ENCODE data around the gene HMHB1. TPM values are rescaled to one million over a fixed set of nuclear protein-coding genes. Genes with fewer than 3 reads are reported as not detected.

HMHB1 gene
- total RNA-seq, 1 donor from 2014 or later = 1.2 TPM

DNA sequence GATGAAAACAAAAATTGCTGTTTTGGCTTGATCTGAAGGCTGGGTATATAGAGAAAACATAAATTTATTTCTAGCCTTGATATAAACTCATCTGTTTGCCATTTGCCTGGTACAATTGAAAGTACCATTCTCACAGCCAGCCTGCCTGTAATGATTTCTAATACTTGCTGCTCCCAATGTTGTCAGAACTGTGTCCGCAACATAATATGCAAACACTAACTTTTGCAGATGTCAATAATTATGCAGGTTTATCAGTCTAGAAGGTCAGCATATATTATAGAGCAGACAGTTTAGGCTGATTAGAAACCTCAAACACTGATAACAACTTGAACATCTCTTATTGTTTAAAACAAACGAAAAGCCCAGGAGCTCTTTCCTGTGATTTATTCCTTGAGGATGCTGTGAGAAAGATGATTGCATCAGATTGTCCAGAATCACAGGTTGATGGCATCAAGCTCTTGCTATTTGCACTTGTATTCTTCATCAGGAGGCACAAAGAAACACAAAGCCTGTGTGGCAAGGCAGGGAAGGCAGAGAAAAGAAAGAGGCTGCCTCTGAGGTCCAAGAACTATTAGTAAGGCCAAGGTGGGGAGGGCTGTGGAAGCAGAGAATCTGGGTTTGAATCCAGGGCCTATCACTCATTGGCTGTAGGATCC lies 21.4 kb upstream of the HMHB1 start:
- ATAC-seq (ENCODE audit: low read depth) = no peak
- ChIA-PET POLR2A (no interaction called here), CTCF (no interaction called here)
- DNase-seq = no peak
- Mint-ChIP-seq H3K4me1 (peaks cover 23% of the 10 kb centered on the region), H3K27ac (no peak overlapping the region), H3K9me3 (no peaks in the 10 kb centered on the region), H3K27me3 (no peaks in the 10 kb centered on the region), H3K4me3 (no peak overlapping the region), H3K36me3 (ENCODE audit: low read depth) (no peaks in the 10 kb centered on the region)
- intact Hi-C loops (cut with micrococcal nuclease) = no loop called here
- TF ChIP-seq, protein P1, sequence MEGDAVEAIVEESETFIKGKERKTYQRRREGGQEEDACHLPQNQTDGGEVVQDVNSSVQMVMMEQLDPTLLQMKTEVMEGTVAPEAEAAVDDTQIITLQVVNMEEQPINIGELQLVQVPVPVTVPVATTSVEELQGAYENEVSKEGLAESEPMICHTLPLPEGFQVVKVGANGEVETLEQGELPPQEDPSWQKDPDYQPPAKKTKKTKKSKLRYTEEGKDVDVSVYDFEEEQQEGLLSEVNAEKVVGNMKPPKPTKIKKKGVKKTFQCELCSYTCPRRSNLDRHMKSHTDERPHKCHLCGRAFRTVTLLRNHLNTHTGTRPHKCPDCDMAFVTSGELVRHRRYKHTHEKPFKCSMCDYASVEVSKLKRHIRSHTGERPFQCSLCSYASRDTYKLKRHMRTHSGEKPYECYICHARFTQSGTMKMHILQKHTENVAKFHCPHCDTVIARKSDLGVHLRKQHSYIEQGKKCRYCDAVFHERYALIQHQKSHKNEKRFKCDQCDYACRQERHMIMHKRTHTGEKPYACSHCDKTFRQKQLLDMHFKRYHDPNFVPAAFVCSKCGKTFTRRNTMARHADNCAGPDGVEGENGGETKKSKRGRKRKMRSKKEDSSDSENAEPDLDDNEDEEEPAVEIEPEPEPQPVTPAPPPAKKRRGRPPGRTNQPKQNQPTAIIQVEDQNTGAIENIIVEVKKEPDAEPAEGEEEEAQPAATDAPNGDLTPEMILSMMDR (IDR thresholded peaks at IDR 0.05) = no peak

DNA sequence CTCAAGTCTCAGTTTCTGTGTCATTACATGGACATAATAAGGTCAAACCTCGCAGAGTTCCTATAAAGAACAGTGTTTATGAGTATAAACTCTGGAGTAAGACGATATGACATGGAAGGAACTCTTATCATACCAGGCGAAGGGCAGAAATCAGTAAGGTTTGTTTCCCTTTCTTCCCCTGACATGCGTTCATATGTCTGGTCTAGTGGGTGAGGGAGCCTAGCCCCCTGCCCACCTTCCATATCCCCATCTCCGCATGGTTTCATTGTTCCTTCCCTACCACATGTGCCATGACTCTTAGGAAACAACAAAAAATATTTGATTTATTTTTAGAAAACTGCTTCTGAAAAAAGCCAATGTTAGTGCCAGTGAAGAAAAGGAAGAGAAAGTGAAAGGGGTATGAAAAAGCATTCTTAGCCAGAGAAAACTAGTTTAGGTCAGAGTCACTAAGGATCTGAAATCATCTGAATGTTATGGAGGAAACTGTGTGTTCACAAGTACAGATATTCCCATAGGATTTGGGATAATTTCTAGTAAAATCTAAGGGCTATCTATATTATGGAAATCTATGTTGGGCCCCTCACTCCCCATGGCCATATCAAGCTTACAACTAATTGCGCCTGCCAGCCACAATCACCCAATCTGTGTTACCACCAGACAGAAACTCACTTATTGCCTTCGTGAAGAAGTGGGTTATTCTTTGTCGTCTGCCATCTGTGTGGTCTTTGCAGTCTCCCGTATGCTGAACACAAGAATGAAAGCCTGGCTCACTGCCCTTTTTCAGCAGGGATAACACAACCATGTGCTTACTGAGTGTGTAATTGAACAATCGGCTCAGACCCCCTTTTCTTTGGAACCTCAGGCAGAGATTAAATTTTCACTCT lies 19.9 kb upstream of the HMHB1 start:
- DNase-seq (no peak), ATAC-seq (ENCODE audit: low read depth) (peak; percentile 73)
- TF ChIP-seq, protein P1 (IDR thresholded peaks at IDR 0.05) = no peak
- Mint-ChIP-seq H3K4me1 (peaks cover 21% of the 10 kb centered on the region), H3K27me3 (no peaks in the 10 kb centered on the region), H3K4me3 (peak overlapping the region; percentile 77), H3K36me3 (ENCODE audit: low read depth) (no peaks in the 10 kb centered on the region), H3K9me3 (no peaks in the 10 kb centered on the region), H3K27ac (peak overlapping the region; percentile 93)
- ChIA-PET CTCF (no interaction called here), POLR2A (interaction anchor here (0.7 to 2.0 kb wide), 2 partner anchors 9 to 388 kb away, joined by 4 to 11 read pairs; partner anchors contain the start of gene NR3C1)
- intact Hi-C loops (cut with micrococcal nuclease) = no loop called here

DNA sequence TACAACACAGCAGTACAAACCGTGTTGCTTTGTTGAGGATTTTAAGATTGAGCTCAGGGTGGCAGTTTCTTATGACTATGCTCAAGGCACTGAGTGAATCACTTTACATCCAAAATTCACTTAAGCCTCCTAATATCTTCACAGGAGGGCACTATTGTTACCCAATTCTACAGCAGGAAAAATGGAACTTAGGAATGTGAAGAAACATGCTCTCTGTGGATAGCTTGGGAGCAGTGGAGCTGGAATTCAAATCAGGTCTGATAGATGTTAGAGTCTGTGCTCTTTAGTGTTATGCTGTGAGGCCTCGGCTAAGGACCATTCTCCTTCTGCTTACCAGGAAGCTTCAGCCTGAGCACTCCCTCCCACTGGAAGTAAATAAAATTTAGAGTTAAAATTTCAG lies 18.7 kb upstream of the HMHB1 start:
- Mint-ChIP-seq H3K4me1 (peaks cover 21% of the 10 kb centered on the region), H3K9me3 (no peaks in the 10 kb centered on the region), H3K4me3 (no peak overlapping the region), H3K36me3 (ENCODE audit: low read depth) (no peaks in the 10 kb centered on the region), H3K27ac (peak overlapping the region; percentile 10), H3K27me3 (no peaks in the 10 kb centered on the region)
- DNase-seq (no peak), ATAC-seq (ENCODE audit: low read depth) (no peak)
- POLR2A ChIA-PET = interaction anchor here (2.0 kb wide), 1 partner anchor 389 kb away, joined by 11 read pairs; the partner anchor contains the start of gene NR3C1
- TF ChIP-seq, protein P1 (IDR thresholded peaks at IDR 0.05) = no peak
- CTCF ChIA-PET = no interaction called here
- intact Hi-C loops (cut with micrococcal nuclease) = no loop called here

DNA sequence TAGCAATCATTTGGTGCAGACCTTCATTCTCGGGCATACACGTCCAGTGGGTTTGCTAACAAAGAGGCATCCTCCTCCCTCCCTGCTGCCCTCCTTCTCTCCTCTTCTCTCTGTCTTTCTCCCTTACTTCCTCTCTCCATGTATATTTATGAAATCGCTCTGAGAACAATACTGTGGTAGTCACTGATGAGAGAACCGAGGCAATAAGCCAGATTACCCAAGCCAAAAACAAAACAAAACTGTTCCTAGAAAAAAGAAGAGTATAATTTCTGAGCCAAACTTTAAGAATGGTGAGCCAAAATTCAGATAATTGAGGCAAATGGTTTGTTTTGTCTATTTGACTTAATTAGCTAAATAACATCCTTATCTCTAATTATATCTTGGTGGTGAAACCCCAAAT lies 15.8 kb upstream of the HMHB1 start:
- Mint-ChIP-seq H3K36me3 (ENCODE audit: low read depth) (no peaks in the 10 kb centered on the region), H3K4me3 (no peak overlapping the region)
- TF ChIP-seq, protein P1 (IDR thresholded peaks at IDR 0.05) = no peak

DNA sequence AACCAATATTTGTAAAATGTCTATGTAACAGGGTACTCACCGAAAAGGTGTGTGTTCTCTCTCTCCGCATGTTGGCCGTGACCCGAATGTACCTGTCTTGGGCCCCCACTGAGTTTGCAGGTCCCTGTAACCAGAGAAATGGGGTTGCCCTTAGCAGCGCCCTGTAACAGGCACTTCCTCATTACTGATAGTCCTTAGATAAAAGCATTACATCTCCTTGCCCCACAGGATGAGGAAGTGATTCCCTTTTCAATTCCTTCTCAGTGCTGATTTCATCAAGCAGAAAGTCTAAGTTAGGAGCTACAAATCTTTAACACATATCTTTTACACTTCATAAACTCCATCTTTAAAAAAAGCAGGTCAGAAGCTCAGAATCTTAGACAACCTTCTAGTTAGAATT lies 15.2 kb upstream of the HMHB1 start:
- H3K27ac Mint-ChIP-seq = no peak overlapping the region
- no peak overlapping the region for H3K4me3 Mint-ChIP-seq
- ChIA-PET CTCF (no interaction called here), POLR2A (no interaction called here)
- no peak for ATAC-seq (ENCODE audit: low read depth)
- no peaks in the 10 kb centered on the region for H3K9me3 Mint-ChIP-seq
- peaks cover 43% of the 10 kb centered on the region for H3K4me1 Mint-ChIP-seq
- no peaks in the 10 kb centered on the region for H3K27me3 Mint-ChIP-seq
- intact Hi-C loops (cut with micrococcal nuclease) = no loop called here
- H3K36me3 Mint-ChIP-seq (ENCODE audit: low read depth) = no peaks in the 10 kb centered on the region
- no peak for DNase-seq
- TF ChIP-seq, protein P1 (IDR thresholded peaks at IDR 0.05) = no peak

More for the DNA sequence above, 15.8 kb upstream of the HMHB1 start:
- intact Hi-C loops (cut with micrococcal nuclease) = no loop called here
- DNase-seq (no peak), ATAC-seq (ENCODE audit: low read depth) (no peak)
- ChIA-PET POLR2A (no interaction called here), CTCF (no interaction called here)
- H3K27me3 Mint-ChIP-seq = no peaks in the 10 kb centered on the region
- peaks cover 38% of the 10 kb centered on the region for H3K4me1 Mint-ChIP-seq
- H3K9me3 Mint-ChIP-seq = no peaks in the 10 kb centered on the region
- H3K27ac Mint-ChIP-seq = no peak overlapping the region
